Stromal cell of bone marrow (primary cell): ENCODE data around the gene KRTAP10-1.

Experiments used
- DNase-seq: peaks from one replicate; pipeline ENCODE4 v3.0.0-alpha.2; 2012; ENCODE audit warnings: low read depth

KRTAP10-1 gene

DNA sequence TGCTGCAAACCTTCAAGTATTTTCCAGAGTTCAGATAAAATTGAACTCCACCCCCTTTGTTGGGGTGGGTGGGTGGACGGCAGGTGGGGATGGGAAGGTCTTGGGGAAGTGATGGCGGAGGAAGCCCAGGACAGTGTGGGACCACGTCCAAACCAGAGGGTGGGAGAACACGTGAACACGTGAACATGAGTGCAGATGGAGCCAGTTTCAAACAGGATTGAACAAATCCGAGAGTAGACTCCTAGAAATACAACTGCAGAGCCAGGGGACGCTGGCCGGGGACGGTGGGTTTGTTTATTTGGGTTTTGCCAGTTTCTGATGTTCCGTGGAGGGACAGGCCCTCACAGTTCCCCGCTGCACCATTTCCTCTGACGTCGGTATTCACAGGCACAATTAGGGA, 8.4 kb upstream of the KRTAP10-1 start:
- no peak for DNase-seq

DNA sequence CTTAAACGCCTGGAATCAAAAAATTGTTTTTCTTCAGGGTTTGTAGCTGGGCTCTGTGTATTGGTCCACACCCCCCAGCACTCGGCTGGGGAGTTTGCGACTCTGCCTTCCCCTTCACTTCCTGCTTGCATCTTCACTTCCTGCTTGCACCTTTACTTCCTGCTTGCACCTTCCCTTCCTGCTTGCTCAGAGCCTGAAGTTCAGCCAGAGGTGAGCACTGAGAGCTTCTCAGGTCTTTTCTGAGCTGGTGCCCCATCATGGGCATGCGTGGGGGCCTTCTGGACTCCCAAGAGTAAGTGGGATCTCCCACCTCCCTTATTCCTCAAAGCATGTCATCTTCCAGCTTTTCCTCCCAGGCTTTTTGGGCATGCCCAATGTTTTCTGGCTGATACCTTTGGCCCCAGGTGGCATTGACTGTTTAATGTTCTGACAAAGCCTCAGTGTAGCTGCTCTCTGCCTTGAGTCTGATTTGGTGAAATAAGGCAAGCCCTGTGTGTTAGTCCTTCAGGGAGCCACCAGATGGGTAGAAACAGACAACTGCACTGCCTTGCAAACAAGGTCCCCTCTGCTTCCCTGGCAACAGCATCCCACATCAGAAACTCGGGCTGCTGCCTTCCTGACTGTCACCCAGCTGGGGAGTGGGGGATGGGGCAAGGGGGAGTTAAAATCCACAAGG, 7.8 kb upstream of the KRTAP10-1 start:
- no peak for DNase-seq

- DNase-seq: no peak
Observed at GRCh38 chr21:44544566-44544965, 4.6 kb upstream of the KRTAP10-1 start.

DNA sequence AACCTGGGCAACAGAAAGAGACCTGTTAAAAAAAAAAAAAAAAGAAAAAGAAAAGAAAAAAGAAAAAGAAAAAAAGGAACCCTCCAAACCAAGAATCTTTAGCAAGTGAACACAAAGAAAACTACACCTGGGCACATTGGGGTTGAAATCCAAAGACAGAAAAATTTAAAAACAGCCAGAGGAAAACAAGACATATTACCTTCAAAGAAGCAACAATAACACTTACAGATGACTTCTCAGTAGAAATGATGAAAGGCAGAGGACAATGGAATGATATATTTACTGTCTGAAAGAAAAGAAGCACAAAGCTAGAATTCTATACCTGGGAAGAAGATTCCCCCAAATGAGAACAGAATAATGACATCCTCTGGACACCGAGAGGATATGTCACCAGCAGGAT, 2.7 kb upstream of the KRTAP10-1 start:
- DNase-seq: no peak

DNA sequence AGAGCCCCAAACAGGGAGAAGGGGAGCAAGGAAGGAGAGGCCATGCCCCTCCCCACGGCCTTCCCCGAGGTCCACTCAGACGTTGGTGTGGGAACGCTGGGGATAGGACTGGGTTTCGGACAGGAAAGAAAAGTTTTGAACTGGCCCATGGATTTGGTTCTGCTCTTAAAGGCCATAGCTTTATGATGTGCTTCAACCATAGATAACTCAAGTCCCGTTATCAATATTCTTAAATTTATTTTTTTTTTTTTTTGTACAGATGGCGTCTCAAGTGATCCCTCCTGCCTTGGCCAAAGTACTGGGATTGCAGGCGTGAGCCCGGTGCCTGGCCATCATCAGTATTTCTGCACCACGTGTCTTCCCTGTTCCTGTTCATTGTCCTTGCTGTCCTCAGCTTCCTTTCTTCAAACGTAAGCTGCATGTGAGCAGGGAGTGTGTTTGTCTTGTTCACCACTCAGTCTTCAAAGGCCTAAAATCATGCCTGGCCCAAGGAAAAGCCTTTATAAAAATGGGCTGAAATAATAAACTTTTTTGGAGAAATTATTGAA, 820 bp upstream of the KRTAP10-1 start:
- DNase-seq: no peak

DNA sequence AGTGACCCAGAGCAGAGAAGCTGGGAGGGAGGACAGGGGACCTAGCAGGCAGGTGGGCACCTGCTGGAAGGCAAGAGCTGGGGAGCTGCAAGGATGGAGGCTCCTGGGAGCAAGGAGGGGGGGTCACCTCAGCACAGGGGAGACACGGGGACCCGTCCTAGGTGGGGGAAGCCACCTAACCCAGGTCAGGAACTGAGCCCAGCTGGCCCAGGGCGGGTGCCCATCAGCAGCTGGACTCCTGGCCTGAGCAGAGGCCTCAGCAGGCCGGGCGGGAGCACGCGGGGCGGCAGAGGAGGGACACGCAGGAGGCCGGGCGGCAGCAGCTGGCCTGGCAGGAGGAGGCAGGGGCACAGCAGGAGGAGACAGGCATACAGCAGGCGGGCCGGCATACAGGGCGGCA, 949 bp downstream of the KRTAP10-1 start:
- no peak for DNase-seq

DNA sequence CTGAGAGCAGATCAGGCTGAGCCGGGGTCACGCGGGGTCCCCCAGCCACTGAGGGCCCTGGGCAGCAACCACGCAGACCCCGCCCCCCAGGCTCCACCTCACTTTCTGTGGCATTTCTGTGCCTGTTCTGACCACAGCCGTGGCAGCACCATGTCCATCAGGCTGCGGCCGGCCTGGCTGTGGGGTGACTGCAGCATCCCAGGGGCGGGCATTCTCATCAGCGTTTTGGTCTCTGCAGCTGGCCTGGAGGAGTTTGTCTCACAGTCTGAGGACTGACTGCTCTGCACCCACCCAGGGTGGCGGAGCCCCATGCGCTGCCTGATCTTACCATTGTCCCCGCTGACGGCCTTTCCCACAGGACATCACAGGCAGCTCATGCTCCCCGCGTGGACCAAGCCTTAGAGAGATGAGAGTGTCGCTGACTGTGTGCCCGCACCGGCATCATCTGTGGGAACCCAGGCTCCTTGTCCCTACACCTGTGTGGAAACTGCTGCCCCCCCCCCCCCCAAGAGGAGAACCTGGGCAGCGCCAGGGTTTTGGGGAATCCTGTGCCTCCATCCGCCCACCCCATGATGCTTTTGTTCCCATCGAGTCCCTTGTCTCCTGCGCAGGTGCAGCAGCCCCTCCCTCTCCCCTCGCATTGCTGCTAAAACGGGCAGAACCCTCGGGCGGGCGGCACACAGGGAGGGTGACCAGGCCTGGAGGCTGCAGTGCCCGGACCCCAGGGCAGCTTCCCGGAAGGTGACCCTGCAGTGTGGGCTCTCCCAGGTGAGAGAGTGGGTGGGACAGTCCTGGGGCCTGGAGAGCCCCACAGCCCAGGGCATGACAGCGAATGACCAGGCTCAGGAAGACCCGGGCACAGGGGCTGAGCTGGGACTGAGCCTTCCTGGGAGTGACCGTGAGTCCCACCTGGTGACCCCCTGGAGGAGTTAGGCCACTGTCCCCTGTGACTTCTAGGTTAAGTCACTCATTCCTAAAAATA, 1.8 kb downstream of the KRTAP10-1 start:
- no peak for DNase-seq

GRCh38 chr21:44535963-44536362, 4.0 kb downstream of the KRTAP10-1 start:
- no peak for DNase-seq

DNA sequence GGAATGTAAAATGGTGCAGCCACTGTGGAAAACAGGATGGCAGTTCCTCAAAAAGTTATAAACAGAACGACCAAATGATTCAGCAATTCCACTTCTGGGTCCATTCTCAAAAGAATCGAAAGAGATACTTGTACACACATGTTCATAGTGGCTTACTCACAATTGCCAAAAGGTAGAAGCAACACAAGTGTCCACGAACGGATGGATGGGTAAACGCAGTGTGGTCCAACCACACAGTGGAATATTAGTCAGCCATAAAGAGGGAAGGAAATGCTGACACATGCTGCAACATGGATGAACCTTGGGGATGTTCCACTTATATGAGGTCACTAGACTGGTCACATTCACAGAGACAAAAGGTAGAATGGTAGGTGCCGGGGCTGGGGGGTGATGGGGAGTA, 5.3 kb downstream of the KRTAP10-1 start:
- no peak for DNase-seq

DNA sequence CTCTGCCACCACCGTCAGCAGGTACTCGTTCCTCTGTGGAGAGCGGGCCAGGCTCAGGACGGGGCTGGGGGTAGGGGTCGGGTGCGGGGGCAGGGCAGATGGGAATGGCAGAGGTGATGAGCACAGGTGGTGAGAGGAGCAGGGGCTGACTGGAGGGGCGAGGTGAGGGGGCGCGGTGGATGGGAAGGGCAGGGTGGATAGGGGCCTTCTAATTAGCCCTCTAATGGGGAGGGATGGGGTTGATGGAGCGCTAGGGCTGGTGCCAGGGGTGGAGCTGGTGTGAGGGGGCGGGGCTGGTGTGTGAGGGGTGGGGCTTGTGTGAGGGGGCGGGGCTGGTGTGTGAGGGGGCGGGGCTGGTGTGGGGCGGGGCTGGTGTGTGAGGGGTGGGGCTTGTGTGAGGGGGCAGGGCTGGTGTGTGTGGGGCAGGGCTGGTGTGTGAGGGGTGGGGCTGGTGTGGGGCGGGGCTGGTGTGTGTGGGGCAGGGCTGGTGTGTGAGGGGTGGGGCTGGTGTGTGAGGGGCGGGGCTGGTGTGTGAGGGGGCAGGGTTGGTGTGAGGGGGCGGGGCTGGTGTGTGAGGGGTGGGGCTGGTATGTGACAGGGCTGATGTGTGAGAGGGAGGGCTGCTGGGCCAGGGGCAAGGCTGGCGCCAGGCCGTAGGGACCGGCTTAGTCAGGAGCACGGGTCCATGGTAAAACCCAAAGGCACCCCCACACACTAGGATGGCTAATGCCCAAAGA, 5.9 kb downstream of the KRTAP10-1 start:
- no peak for DNase-seq

- no peak for DNase-seq
Observed at GRCh38 chr21:44533121-44533890, 6.7 kb downstream of the KRTAP10-1 start.

DNA sequence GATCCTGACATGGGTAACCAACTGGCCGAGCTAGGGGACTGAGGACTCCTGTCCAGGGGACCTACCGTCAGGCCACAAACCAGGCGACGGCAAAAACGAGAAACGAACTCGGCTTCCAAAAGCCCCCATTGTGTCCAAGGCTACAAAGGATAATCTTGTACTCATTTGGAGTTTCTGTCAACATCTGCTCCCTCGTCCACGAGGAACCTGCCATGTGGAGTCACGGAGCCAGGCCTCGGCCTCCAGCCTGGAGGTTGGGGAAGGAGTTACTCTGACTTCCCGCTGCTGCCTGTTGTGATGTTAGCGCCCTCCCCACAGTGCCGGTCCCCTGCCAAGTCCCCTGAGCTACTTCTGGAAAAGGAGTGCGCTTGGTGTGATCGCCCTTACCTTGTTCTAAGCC, 7.3 kb downstream of the KRTAP10-1 start:
- DNase-seq: no peak

GRCh38 chr21:44531606-44532564, 8.1 kb downstream of the KRTAP10-1 start:
- no peak for DNase-seq

- no peak for DNase-seq
Observed at GRCh38 chr21:44530903-44531605, 8.9 kb downstream of the KRTAP10-1 start.

DNA sequence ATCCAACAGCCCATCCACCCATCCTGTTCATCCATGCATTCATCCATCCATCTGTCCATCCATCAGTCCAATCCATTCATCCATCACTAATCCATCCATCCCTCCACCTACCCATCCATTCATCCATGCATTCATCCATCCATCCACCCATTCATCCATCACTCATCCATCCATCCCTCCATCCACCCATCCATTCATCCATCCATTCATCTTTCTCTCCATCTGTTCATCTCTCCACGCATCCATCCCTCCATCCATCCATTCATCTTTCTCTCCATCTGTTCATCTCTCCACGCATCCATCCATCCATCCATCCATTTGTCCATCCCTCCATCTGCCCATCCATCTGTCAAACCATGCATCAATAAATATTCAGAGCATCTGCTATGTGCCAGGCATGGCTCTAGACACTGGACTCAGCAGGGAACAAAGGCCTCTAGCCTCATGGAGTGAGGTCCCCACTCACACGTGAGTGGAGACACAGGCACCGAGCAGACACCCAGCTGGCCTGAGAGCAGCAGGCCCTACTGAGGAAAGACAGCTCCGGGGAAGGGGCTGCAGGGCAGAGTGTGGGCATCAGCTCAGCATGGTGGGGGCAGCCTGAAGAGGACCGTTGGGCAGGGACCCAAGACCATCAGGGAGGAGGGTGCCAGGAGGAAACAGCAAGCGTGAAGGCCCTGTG, 9.6 kb downstream of the KRTAP10-1 start:
- no peak for DNase-seq

GRCh38 chr21:44529503-44530125, 10.4 kb downstream of the KRTAP10-1 start:
- DNase-seq: no peak

- DNase-seq: no peak
Observed at GRCh38 chr21:44529011-44529421, 11.0 kb downstream of the KRTAP10-1 start.

DNA sequence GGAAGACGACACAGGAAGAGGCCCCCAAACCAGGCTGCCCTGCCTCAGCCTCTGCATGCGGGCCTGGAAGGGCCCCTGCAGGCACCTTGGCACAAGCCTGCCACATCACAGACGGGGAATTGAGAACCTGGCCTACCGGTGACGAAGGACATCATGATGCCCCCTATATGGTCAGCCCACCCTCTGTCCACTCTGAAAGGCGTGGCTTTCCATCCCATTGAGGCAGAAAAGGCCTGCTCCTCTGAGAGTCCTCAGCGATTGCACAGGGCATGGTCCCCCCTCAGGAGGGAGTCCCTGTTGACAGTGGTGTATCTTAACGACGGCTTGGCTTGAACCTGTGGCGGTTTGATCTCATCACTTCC, 11.4 kb downstream of the KRTAP10-1 start:
- DNase-seq: no peak
